ENCODE results near the gene JADE1.

JADE1 gene

GRCh38 chr4:128913228-128913627 is 103.7 kb downstream of the JADE1 start:
- H3K79me2 ChIP-seq (ENCODE audit: insufficient read depth, low read length): no peaks in the 10 kb centered on the region
- H3K9ac ChIP-seq (ENCODE audit: low read depth, low read length, poor library complexity, severe bottlenecking): no peak overlapping the region
- no peak overlapping the region for H3K4me2 ChIP-seq (ENCODE audit: low read depth, low read length, poor library complexity, severe bottlenecking)
- H3K9me3 ChIP-seq (ENCODE audit: insufficient read depth, low read depth, low read length): no peaks in the 10 kb centered on the region
- no peak overlapping the region for H2AFZ ChIP-seq (ENCODE audit: low read length)
- no peaks in the 10 kb centered on the region for H4K20me1 ChIP-seq (ENCODE audit: insufficient read depth, low read length, poor library complexity, severe bottlenecking)
- H3K9me2 ChIP-seq (replicated peaks; ENCODE audit: low read depth, low read length): no peaks in the 10 kb centered on the region
- TF ChIP-seq EZH2phosphoT487 (IDR thresholded peaks at IDR 0.05; ENCODE audit: borderline replicate concordance): no peak
- TF ChIP-seq CTCF (conservative IDR thresholded peaks at IDR 0.05; ENCODE audit: low read length): no peak
- H3F3A ChIP-seq (ENCODE audit: low read depth): no peaks in the 10 kb centered on the region
- H3K4me3 ChIP-seq (ENCODE audit: low read length, poor library complexity, severe bottlenecking): no peak overlapping the region
- no peaks in the 10 kb centered on the region for H3K27me3 ChIP-seq (ENCODE audit: insufficient read depth, low read length, poor library complexity, severe bottlenecking)
- H3K36me3 ChIP-seq (ENCODE audit: insufficient read depth, low read length): no peaks in the 10 kb centered on the region
- peaks cover 16% of the 10 kb centered on the region for H3K4me1 ChIP-seq (ENCODE audit: insufficient read depth, low read length, poor library complexity, severe bottlenecking)

GRCh38 chr4:128915544-128915943 is 106.0 kb downstream of the JADE1 start:
- H2AFZ ChIP-seq (ENCODE audit: low read length): no peak overlapping the region
- H3K4me1 ChIP-seq (ENCODE audit: insufficient read depth, low read length, poor library complexity, severe bottlenecking): peaks cover 8% of the 10 kb centered on the region
- no peaks in the 10 kb centered on the region for H4K20me1 ChIP-seq (ENCODE audit: insufficient read depth, low read length, poor library complexity, severe bottlenecking)
- H3K9me2 ChIP-seq (replicated peaks; ENCODE audit: low read depth, low read length): no peaks in the 10 kb centered on the region
- no peaks in the 10 kb centered on the region for H3K79me2 ChIP-seq (ENCODE audit: insufficient read depth, low read length)
- H3F3A ChIP-seq (ENCODE audit: low read depth): no peaks in the 10 kb centered on the region
- no peak overlapping the region for H3K9ac ChIP-seq (ENCODE audit: low read depth, low read length, poor library complexity, severe bottlenecking)
- H3K4me2 ChIP-seq (ENCODE audit: low read depth, low read length, poor library complexity, severe bottlenecking): no peak overlapping the region
- no peaks in the 10 kb centered on the region for H3K9me3 ChIP-seq (ENCODE audit: insufficient read depth, low read depth, low read length)
- H3K36me3 ChIP-seq (ENCODE audit: insufficient read depth, low read length): no peaks in the 10 kb centered on the region
- H3K4me3 ChIP-seq (ENCODE audit: low read length, poor library complexity, severe bottlenecking): no peak overlapping the region
- no peaks in the 10 kb centered on the region for H3K27me3 ChIP-seq (ENCODE audit: insufficient read depth, low read length, poor library complexity, severe bottlenecking)
- TF ChIP-seq CTCF (conservative IDR thresholded peaks at IDR 0.05; ENCODE audit: low read length): no peak
- no peak for TF ChIP-seq EZH2phosphoT487 (IDR thresholded peaks at IDR 0.05; ENCODE audit: borderline replicate concordance)

GRCh38 chr4:128916832-128917231 is 107.3 kb downstream of the JADE1 start:
- H4K20me1 ChIP-seq (ENCODE audit: insufficient read depth, low read length, poor library complexity, severe bottlenecking): no peaks in the 10 kb centered on the region
- H3K79me2 ChIP-seq (ENCODE audit: insufficient read depth, low read length): no peaks in the 10 kb centered on the region
- no peaks in the 10 kb centered on the region for H3F3A ChIP-seq (ENCODE audit: low read depth)
- H3K9me3 ChIP-seq (ENCODE audit: insufficient read depth, low read depth, low read length): no peaks in the 10 kb centered on the region
- H3K9ac ChIP-seq (ENCODE audit: low read depth, low read length, poor library complexity, severe bottlenecking): no peak overlapping the region
- no peaks in the 10 kb centered on the region for H3K27me3 ChIP-seq (ENCODE audit: insufficient read depth, low read length, poor library complexity, severe bottlenecking)
- no peak overlapping the region for H3K4me2 ChIP-seq (ENCODE audit: low read depth, low read length, poor library complexity, severe bottlenecking)
- TF ChIP-seq CTCF (conservative IDR thresholded peaks at IDR 0.05; ENCODE audit: low read length) (no peak), EZH2phosphoT487 (IDR thresholded peaks at IDR 0.05; ENCODE audit: borderline replicate concordance) (no peak)
- peaks cover 8% of the 10 kb centered on the region for H3K4me1 ChIP-seq (ENCODE audit: insufficient read depth, low read length, poor library complexity, severe bottlenecking)
- no peaks in the 10 kb centered on the region for H3K9me2 ChIP-seq (replicated peaks; ENCODE audit: low read depth, low read length)
- H3K4me3 ChIP-seq (ENCODE audit: low read length, poor library complexity, severe bottlenecking): no peak overlapping the region
- no peaks in the 10 kb centered on the region for H3K36me3 ChIP-seq (ENCODE audit: insufficient read depth, low read length)
- H2AFZ ChIP-seq (ENCODE audit: low read length): no peak overlapping the region
